GM23338 (cell line): Measurements from ENCODE around the gene IL20. TPM values are rescaled to one million over a fixed set of nuclear protein-coding genes. Genes with fewer than 3 reads are reported as not detected.

ENCODE experiments used
- ATAC-seq: fragments of 200-7000 bp; cut with Tn5 transposase; 3 replicates; pipeline ENCODE4 v1.9.1; 2020
- DNase-seq: peaks from one replicate; pipeline ENCODE4 v3.0.0-alpha.2; 2015; ENCODE audit warnings: low spot score
- H2AFZ ChIP-seq: fragments of 200-600 bp; sonication (generic); 2 replicates; pipeline ENCODE4 v1.8.0; 2016; ENCODE audit warnings: antibody characterized with exemption, mild to moderate bottlenecking, moderate library complexity
- H3F3A ChIP-seq: fragments of 200-600 bp; sonication (generic); replicated peaks from 2 replicates; pipeline ENCODE4 v1.8.0; 2017; ENCODE audit warnings: antibody characterized with exemption, mixed run types, low read depth
- H3K27ac ChIP-seq: fragments of 200-600 bp; sonication (generic); 2 replicates; pipeline ENCODE4 v1.6.1; 2016; ENCODE audit warnings: low read depth
- H3K27me3 ChIP-seq: fragments of 200-600 bp; sonication (generic); 2 replicates; pipeline ENCODE4 v1.8.0; 2016; ENCODE audit warnings: mild to moderate bottlenecking, mixed run types, moderate library complexity; ENCODE audit not compliant: insufficient read depth
- H3K36me3 ChIP-seq: fragments of 200-600 bp; sonication (generic); 2 replicates; pipeline ENCODE4 v1.8.0; 2016; ENCODE audit warnings: mild to moderate bottlenecking; ENCODE audit not compliant: insufficient read depth
- H3K4me1 ChIP-seq: fragments of 200-600 bp; sonication (generic); 2 replicates; pipeline ENCODE4 v1.8.0; 2016; ENCODE audit warnings: mild to moderate bottlenecking, moderate library complexity; ENCODE audit not compliant: insufficient read depth
- H3K4me2 ChIP-seq: fragments of 200-600 bp; sonication (generic); 2 replicates; pipeline ENCODE4 v1.7.1; 2017; ENCODE audit warnings: mixed run types
- H3K4me3 ChIP-seq: fragments of 200-600 bp; sonication (generic); 2 replicates; pipeline ENCODE4 v1.6.1; 2016; ENCODE audit warnings: mixed run types
- H3K79me2 ChIP-seq: fragments of 200-600 bp; sonication (generic); replicated peaks from 2 replicates; pipeline ENCODE4 v1.8.0; 2017; ENCODE audit warnings: mild to moderate bottlenecking; ENCODE audit not compliant: insufficient read depth
- H3K9me2 ChIP-seq: fragments of 200-600 bp; sonication (generic); 2 replicates; pipeline ENCODE4 v1.8.0; 2017; ENCODE audit not compliant: insufficient read depth
- H4K20me1 ChIP-seq: fragments of 200-600 bp; sonication (generic); replicated peaks from 2 replicates; pipeline ENCODE4 v1.8.0; 2017; ENCODE audit warnings: mild to moderate bottlenecking; ENCODE audit not compliant: insufficient read depth
- H3K27ac Mint-ChIP-seq: 2 replicates; pipeline ENCODE4 v1.8.0; 2020; ENCODE audit warnings: inconsistent platforms, mild to moderate bottlenecking, moderate library complexity, mixed read lengths
- H3K27me3 Mint-ChIP-seq: 3 replicates; pipeline ENCODE4 v1.8.0; 2022; ENCODE audit warnings: low read depth, mild to moderate bottlenecking, moderate library complexity, mixed read lengths, inconsistent platforms; ENCODE audit not compliant: insufficient read depth, poor library complexity
- H3K36me3 Mint-ChIP-seq: 3 replicates; pipeline ENCODE4 v1.8.0; 2021; ENCODE audit warnings: low read depth, mild to moderate bottlenecking, inconsistent platforms, moderate library complexity, mixed read lengths
- H3K4me1 Mint-ChIP-seq: 3 replicates; pipeline ENCODE4 v1.8.0; 2020; ENCODE audit warnings: mild to moderate bottlenecking, inconsistent platforms, mixed read lengths
- H3K4me3 Mint-ChIP-seq: 3 replicates; pipeline ENCODE4 v1.8.0; 2021; ENCODE audit warnings: moderate library complexity, mild to moderate bottlenecking, inconsistent platforms, mixed read lengths
- H3K9me3 Mint-ChIP-seq: 3 replicates; pipeline ENCODE4 v1.8.0; 2020; ENCODE audit warnings: moderate library complexity, mild to moderate bottlenecking, inconsistent platforms, mixed read lengths
- CREB1 ChIP-seq: fragments of 250-450 bp; sonication (Bioruptor Pico); IDR thresholded peaks from 2 replicates; pipeline ENCODE4 v1.5.0; 2020; ENCODE audit warnings: low read depth, mild to moderate bottlenecking, moderate library complexity
- ETS1 ChIP-seq: IDR thresholded peaks from 2 replicates; pipeline ENCODE4 v1.6.1; 2016; ENCODE audit warnings: antibody characterized with exemption
- EZH2 ChIP-seq: fragments of 200-600 bp; sonication (generic); IDR thresholded peaks from one replicate; pipeline ENCODE4 v1.8.0; 2017; ENCODE audit warnings: antibody characterized with exemption, mild to moderate bottlenecking, low read depth; ENCODE audit not compliant: unreplicated experiment
- JUNB ChIP-seq: IDR thresholded peaks from one replicate; pipeline ENCODE4 v1.6.1; 2016; ENCODE audit warnings: antibody characterized with exemption; ENCODE audit not compliant: unreplicated experiment
- POLR2AphosphoS5 ChIP-seq: IDR thresholded peaks from 2 replicates; pipeline ENCODE4 v1.6.1; 2016; ENCODE audit warnings: antibody characterized with exemption, low read depth
- REST ChIP-seq: IDR thresholded peaks from one replicate; pipeline ENCODE4 v1.6.1; 2018; ENCODE audit warnings: antibody characterized with exemption; ENCODE audit not compliant: unreplicated experiment
- STAT1 ChIP-seq: IDR thresholded peaks from one replicate; pipeline ENCODE4 v1.6.1; 2016; ENCODE audit warnings: antibody characterized with exemption; ENCODE audit not compliant: unreplicated experiment
- ZNF462 ChIP-seq: fragments of 250-450 bp; sonication (Bioruptor Pico); IDR thresholded peaks from 2 replicates; pipeline ENCODE4 v1.5.0; 2020; ENCODE audit warnings: mild to moderate bottlenecking, moderate library complexity
- polyA plus RNA-seq: library from polyadenylated mRNA; unstranded; fragments of >200 nt; fragmentation: Nextera tagmentation; extraction: Ambion mirVana; gene quantifications from 2 replicates; pipeline ENCODE4 v1.2.1, GENCODE V29; 2016
- total RNA-seq: library from RNA; depleted of rRNA; stranded (reverse); fragments of >200 nt; shearing (Covaris generic); gene quantifications from 2 replicates; pipeline ENCODE4 v1.2.3, GENCODE V29; 2014

The IL20 gene
- total and polyA plus RNA-seq, 2 experiments from 2014 or later, result not detected

GRCh38 chr1:206821493-206821892, 43.9 kb upstream of the IL20 start:
- peaks cover 7% of the 10 kb centered on the region; the same call in 2 of the 3 replicates for H3K4me1 Mint-ChIP-seq
- Histone ChIP-seq H3K9me2 (no peaks in the 10 kb centered on the region), H3K79me2 (no peaks in the 10 kb centered on the region), H3K4me3 (no peak overlapping the region), H3K36me3 (no peaks in the 10 kb centered on the region), H3K4me2 (no peak overlapping the region), H3F3A (no peaks in the 10 kb centered on the region), H4K20me1 (no peaks in the 10 kb centered on the region), H2AFZ (no peak overlapping the region), H3K27ac (no peak overlapping the region), H3K4me1 (no peaks in the 10 kb centered on the region; the same call in 1 of the 2 replicates), H3K27me3 (no peaks in the 10 kb centered on the region)
- H3K36me3 Mint-ChIP-seq, result no peaks in the 10 kb centered on the region
- DNase-seq (no peak), ATAC-seq (peak; percentile 73)
- no peak overlapping the region for H3K4me3 Mint-ChIP-seq
- H3K27ac Mint-ChIP-seq, result no peak overlapping the region
- no peak for TF ChIP-seq CREB1 (CRISPR knock-in tag)
- no peak for TF ChIP-seq STAT1
- TF ChIP-seq POLR2AphosphoS5, result no peak
- TF ChIP-seq ETS1, result no peak
- H3K27me3 Mint-ChIP-seq, result no peaks in the 10 kb centered on the region
- H3K9me3 Mint-ChIP-seq, result no peaks in the 10 kb centered on the region

- Histone ChIP-seq H3F3A (no peaks in the 10 kb centered on the region), H3K27me3 (no peaks in the 10 kb centered on the region), H3K36me3 (no peaks in the 10 kb centered on the region), H3K9me2 (no peaks in the 10 kb centered on the region), H2AFZ (no peak overlapping the region), H3K4me1 (no peaks in the 10 kb centered on the region; the same call in 1 of the 2 replicates), H3K4me3 (no peak overlapping the region), H4K20me1 (no peaks in the 10 kb centered on the region), H3K4me2 (no peak overlapping the region), H3K27ac (no peak overlapping the region), H3K79me2 (no peaks in the 10 kb centered on the region)
- no peaks in the 10 kb centered on the region for H3K27me3 Mint-ChIP-seq
- H3K4me1 Mint-ChIP-seq, result peaks cover 7% of the 10 kb centered on the region; the same call in 2 of the 3 replicates
- no peak overlapping the region for H3K27ac Mint-ChIP-seq
- no peaks in the 10 kb centered on the region for H3K9me3 Mint-ChIP-seq
- no peak for ATAC-seq
- H3K36me3 Mint-ChIP-seq, result no peaks in the 10 kb centered on the region
- H3K4me3 Mint-ChIP-seq, result no peak overlapping the region
- DNase-seq, result no peak
- TF ChIP-seq ZNF462 (CRISPR knock-in tag) (no peak), EZH2 (no peak), ETS1 (no peak), REST (no peak), JUNB (no peak), POLR2AphosphoS5 (no peak), STAT1 (no peak)
These were observed 41.7 kb upstream of the IL20 start for GRCh38 chr1:206823727-206824126.
